Glomerular endothelial cell (primary cell): Measurements from ENCODE around the gene LRP1. TPM values are rescaled to one million over a fixed set of nuclear protein-coding genes. Genes with fewer than 3 reads are reported as not detected.

Source experiments
- DNase-seq: peaks from one replicate; pipeline ENCODE4 v3.0.0-alpha.2; 2011; ENCODE audit warnings: low read depth, low spot score; ENCODE audit errors: extremely low read depth
- total RNA-seq: library from RNA; depleted of rRNA; stranded (reverse); fragments of >200 nt; gene quantifications from 2 replicates; pipeline ENCODE4 v1.2.3, GENCODE V29; 2015

The LRP1 gene
- total RNA-seq, 1 donor from 2014 or later = 21.4 TPM

DNA sequence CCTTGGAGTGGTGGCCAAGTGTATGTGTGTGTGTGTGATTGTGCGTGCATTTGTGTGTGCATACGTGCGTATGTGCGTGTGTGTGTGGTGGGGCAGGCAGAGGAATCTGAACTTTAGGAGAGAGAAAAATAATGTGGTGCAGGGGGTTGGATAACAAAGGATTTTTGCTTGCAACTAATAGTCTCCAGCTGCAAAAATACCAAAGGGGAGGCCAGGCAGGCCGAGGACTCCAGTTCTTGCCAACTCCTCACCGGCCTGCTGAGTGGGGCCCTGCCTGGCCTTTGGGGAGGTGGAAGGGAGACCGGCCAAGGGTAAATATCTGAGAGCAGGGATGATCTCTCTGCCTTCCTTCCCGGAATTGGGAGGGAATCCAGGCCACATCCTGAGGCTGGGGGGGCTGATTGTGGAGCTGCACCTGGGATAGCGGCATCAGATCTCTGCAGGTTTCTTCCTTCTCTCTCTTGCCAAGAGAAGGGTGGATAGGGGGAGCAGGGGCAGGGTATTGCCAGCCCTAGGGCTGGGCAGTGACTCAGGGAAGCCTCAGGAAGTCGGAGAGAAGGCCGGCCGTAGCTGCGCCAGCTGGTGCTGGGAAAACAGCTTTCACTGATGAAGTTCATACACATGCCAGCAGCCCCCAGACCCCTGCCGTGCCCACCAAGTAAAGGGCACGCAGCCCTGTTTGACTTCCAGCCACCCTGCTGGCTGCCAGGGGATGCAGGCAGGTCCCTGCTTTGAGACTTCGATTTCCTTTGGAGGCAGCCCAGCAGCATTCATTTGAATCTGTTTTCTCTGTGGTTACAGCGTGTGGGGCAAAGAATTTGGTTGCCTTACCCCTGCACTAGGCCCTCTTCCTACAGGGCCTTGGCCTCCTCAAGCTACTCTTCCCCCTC, 23.7 kb downstream of the LRP1 start:
- no peak for DNase-seq

DNA sequence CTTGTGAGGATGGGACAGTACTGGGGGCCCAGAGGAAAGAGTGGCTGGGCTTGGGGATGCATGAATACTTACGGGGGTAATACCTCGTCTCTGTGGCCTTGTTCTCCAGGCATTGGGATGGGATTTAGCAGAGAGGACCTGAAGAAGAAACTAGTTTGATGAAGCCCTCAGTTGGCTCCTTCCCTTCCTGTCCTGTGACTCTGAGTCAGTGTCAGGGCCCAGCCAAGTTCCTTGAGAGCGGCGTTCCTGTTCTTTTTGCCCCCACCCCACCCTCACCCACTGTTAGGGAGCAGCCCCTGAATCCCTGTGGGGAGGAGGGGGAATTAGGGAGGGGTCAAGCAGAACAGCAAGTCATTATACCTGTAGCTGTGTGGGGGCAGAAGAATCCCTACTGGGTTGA, 24.4 kb downstream of the LRP1 start:
- DNase-seq = no peak

DNA sequence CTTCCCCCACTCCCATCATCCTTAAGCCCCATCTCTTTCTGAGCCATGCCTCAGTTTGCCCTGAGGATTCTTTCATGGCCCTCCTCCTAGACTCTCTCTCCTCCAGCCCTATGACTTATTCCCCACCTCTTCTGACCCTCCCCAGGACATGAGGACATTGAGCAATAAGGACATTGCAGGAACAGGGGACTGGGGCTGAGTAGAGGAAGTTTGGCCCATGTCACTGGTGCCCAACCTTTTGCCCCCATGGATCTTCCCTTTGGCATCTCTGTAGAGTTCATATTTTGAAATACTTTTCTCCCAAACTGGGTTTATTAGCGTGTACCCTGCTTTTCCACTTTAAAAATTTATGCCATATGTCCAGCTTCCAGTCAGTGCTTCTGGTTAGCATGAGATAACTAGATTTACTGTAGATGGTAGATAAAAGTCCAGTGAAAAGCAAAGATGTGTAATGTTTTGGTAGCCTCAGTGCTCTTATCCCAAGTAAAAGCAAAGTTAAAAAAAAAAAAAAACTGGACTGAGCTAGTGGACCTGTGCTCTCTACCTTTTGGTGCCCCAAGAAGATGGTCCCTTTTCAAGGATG, 25.2 kb downstream of the LRP1 start:
- no peak for DNase-seq

DNA sequence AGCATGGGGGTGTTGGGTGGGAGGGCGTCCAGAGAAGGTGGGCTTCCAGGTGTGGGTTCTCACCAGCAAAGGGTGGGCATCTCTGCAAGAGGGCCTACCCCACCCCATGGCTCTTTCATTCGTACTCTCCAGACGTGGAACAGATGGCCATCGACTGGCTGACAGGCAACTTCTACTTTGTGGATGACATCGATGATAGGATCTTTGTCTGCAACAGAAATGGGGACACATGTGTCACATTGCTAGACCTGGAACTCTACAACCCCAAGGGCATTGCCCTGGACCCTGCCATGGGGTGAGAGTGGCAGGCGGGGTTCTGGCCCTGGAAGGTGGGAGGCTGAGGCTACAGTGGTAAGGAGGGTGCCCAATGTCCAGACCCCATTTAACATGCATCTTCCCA, 25.8 kb downstream of the LRP1 start:
- no peak for DNase-seq

DNA sequence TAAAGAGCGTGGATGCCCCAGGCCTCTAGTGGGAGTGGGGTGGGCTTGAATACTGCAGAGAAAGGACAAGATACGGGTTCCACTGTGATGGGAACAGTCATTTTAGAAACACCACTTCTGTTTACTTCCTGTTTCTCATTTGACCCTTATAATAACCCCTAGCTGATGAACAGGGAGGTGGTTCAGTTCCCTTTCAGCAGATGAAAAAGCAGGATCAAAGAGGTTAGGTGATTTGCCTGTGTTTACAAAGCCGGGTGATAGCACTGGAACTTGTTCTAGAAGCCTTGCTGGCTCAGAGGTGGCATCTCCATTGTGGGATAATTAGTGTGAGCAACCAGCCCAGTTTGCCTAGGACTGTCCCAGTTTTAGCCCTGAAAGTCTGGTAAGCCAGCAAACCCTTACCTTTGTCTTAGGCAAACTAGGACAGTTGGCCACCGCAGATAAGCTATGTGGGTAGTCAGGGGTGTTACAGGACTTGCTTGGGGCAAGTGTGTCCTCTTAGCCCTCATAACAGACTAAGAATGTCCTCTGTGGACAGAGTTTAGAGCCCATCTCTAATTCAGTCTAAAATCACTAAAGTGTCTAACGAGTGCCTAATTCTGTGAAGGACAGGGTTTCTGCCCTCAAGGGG, 26.6 kb downstream of the LRP1 start:
- no peak for DNase-seq

- DNase-seq = no peak
These were observed 28.6 kb downstream of the LRP1 start for GRCh38 chr12:57156701-57157403.

- no peak for DNase-seq
These were observed 29.4 kb downstream of the LRP1 start for GRCh38 chr12:57157588-57158173.

- no peak for DNase-seq
These were observed 29.9 kb downstream of the LRP1 start for GRCh38 chr12:57158186-57158585.

DNA sequence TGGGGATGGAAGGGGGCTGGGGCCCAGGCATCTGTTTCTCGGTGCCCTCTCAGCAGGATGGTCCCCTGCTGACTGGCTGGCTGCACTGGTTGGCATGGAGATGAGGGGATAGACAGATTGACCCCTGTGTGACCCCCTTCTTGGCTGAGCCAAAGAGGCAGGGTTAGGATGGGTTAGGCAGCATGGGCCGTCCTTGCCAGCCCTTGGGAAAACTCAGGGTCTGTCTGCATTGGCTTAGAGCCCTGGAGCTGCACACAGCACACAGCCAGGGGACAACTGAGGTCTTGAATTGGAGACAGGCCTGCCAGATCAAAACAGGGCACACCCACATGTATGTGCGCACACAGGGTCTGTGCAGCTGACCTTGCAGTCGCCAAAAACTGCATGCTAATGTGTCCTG, 30.4 kb downstream of the LRP1 start:
- DNase-seq = no peak

DNA sequence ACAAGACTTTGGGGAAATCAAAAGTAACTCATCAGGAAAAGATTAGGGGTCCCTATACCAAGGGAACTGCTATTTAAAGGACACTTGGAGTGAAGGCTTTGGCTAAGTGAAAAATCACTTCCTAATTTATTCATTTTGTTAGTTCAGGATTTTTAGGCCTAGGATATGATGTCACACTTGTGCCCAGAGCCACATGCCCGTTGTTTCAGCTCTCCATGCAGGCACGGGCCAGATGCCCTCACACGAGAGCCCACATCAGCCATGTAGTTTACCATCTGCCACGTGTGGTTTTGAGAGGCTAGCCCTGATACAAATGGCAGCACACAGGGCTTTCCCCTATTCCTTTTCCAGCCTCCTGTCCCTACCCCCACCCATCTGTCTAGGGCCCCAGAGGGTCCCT, 31.0 kb downstream of the LRP1 start:
- no peak for DNase-seq

- DNase-seq = no peak
These were observed 31.8 kb downstream of the LRP1 start for GRCh38 chr12:57160040-57160439.

DNA sequence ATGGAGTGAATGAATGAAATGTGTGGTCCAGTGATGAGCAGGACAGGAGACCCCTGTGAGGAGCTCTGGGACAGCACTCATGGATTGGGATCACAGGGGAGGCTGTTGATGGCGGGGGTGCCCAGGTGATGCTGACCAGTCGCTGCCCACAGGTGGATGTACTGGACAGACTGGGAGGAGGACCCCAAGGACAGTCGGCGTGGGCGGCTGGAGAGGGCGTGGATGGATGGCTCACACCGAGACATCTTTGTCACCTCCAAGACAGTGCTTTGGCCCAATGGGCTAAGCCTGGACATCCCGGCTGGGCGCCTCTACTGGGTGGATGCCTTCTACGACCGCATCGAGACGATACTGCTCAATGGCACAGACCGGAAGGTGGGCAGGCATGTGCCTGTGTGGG, 32.5 kb downstream of the LRP1 start:
- no peak for DNase-seq

- no peak for DNase-seq
These were observed 33.2 kb downstream of the LRP1 start for GRCh38 chr12:57161491-57161890.

GRCh38 chr12:57162553-57163125, 34.4 kb downstream of the LRP1 start:
- no peak for DNase-seq

- no peak for DNase-seq
These were observed 36.2 kb downstream of the LRP1 start for GRCh38 chr12:57164454-57164853.

DNA sequence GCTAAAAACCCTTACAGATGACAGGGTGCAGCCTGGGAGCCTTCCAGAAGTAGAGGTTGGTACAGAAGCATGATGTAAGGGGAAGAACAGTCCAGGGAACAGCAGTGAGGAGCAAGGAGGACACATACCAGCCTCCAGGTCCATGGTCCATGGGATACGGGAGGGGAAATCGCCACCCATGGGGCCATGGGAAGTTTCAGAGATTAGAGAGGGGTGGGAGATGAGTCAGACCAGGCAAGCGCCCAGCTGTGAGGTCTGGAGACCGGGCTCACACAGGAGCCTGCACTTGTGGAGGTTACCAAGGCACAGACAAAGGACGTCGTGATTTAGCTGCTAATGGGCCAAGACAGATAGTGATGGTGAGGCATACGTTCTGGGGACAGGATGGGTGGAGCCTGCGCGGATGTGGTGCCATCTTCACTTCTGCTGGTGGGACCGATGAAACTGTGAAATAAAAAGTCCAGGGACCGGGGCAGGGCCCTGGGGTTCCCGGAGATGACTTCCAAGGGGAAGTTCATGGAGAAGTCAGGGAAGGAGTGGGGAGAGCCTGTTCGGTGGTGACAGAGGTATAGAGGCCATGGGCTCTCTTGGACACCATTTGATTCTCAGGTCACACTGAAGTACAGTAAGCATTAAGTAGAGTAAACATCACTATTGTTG, 36.8 kb downstream of the LRP1 start:
- no peak for DNase-seq

DNA sequence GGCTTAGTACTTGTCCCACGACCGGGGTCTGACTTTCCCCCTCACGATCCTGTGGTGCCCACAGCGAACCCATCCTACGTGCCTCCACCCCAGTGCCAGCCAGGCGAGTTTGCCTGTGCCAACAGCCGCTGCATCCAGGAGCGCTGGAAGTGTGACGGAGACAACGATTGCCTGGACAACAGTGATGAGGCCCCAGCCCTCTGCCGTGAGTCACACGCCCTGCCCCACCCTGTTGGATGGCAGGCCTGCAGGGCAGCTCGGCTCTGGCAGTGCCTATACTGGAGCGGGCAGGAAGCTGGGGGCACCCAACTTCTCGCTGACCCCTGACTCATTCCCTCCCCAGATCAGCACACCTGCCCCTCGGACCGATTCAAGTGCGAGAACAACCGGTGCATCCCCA, 37.5 kb downstream of the LRP1 start:
- no peak for DNase-seq

GRCh38 chr12:57166971-57167371, 38.7 kb downstream of the LRP1 start:
- DNase-seq = no peak

DNA sequence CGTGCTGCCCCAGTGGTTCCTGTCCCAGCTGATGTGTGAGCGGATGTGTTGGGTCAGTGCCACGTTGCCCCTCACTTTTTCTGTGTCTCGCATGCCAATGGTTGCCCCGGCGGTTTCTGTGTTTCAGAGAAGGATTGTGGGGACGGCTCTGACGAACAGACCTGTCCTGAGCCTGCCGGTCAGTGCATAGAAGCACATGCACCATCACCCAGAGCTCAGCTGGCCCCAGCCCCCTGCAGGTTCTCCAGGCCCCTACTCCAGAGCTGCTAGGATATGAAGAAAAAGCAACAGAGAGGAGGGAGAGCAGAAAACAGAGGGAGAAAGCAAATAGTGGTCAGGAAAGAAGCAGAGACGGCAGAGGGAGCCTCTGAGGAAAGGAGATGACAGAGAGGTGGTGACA, 39.8 kb downstream of the LRP1 start:
- no peak for DNase-seq
